Inferior parietal cortex (tissue), 1 donor: ENCODE data around the gene PDLIM3.
A peak's percentile ranks its signal among the peaks of the same experiment; 100 is the strongest.

Source experiments
- DNase-seq: peaks from one replicate; pipeline ENCODE4 v3.0.0-alpha.2; 2016; ENCODE audit errors: extremely low spot score

PDLIM3 gene

GRCh38 chr4:185471235-185472102 lies 63.8 kb downstream of the PDLIM3 start, which contains the start of gene CCDC110:
TSS of gene CCDC110 (minus strand) at chr4:185471733. CDS start at chr4:185471683, 50 bp downstream.
- DNase-seq, result peak; percentile 69

- peak; percentile 58 for DNase-seq
Measured at GRCh38 chr4:185470501-185471195, 64.7 kb downstream of the PDLIM3 start.

GRCh38 chr4:185469580-185470154 lies 65.6 kb downstream of the PDLIM3 start:
- DNase-seq, result no peak

- no peak for DNase-seq
Measured at GRCh38 chr4:185468999-185469398, 66.3 kb downstream of the PDLIM3 start.

- no peak for DNase-seq
Measured at GRCh38 chr4:185467991-185468390, 67.3 kb downstream of the PDLIM3 start.

GRCh38 chr4:185467101-185467500 lies 68.2 kb downstream of the PDLIM3 start:
- peak; percentile 26 for DNase-seq

- no peak for DNase-seq
Measured at GRCh38 chr4:185465707-185466106, 69.6 kb downstream of the PDLIM3 start.

GRCh38 chr4:185464887-185465286 lies 70.4 kb downstream of the PDLIM3 start:
- no peak for DNase-seq

- DNase-seq, result no peak
Measured at GRCh38 chr4:185464183-185464582, 71.1 kb downstream of the PDLIM3 start.

GRCh38 chr4:185463541-185463940 lies 71.8 kb downstream of the PDLIM3 start:
- DNase-seq, result no peak

GRCh38 chr4:185461565-185461964 lies 73.7 kb downstream of the PDLIM3 start:
- no peak for DNase-seq

GRCh38 chr4:185457136-185457535 lies 78.2 kb downstream of the PDLIM3 start:
- no peak for DNase-seq

GRCh38 chr4:185456131-185456530 lies 79.2 kb downstream of the PDLIM3 start:
- DNase-seq, result no peak
